Liver (tissue), 3 donors: ENCODE results near the gene APOL2.

Experiments used
- FOXA2 ChIP-seq: IDR thresholded peaks from 2 replicates; pipeline ENCODE4 v1.6.1; 2016; ENCODE audit warnings: antibody characterized with exemption
- GABPA ChIP-seq, 2 donors: IDR thresholded peaks in 1 of 2; conservative IDR thresholded peaks in 1 of 2; 2 replicates each; pipeline ENCODE4 v1.6.1; 2016; ENCODE audit warnings: antibody characterized with exemption in 2 of 2, mild to moderate bottlenecking in 1 of 2, moderate library complexity in 1 of 2
- RAD21 ChIP-seq, 2 donors: IDR thresholded peaks; 2 replicates each; pipeline ENCODE4 v1.6.1; 2016; ENCODE audit warnings: antibody characterized with exemption in 2 of 2, mild to moderate bottlenecking in 2 of 2
- SP1 ChIP-seq: IDR thresholded peaks from 2 replicates; pipeline ENCODE4 v1.6.1; 2018; ENCODE audit warnings: antibody characterized with exemption, mild to moderate bottlenecking
- TAF1 ChIP-seq: conservative IDR thresholded peaks from 2 replicates; pipeline ENCODE4 v1.6.1; 2016; ENCODE audit warnings: antibody characterized with exemption, mild to moderate bottlenecking
- TF ChIP-seq, protein P1 (sequence below): fragments of 150-350 bp; IDR thresholded peaks from 2 replicates; pipeline ENCODE4 v1.5.1; 2017; ENCODE audit warnings: improper control_type of control experiment, low read depth, low read length; ENCODE audit not compliant: missing input control
- TF ChIP-seq, protein P2 (sequence below): IDR thresholded peaks from 2 replicates; pipeline ENCODE4 v1.6.1; 2016; ENCODE audit warnings: antibody characterized with exemption
- TF ChIP-seq, protein P3 (sequence below): IDR thresholded peaks from 2 replicates; pipeline ENCODE4 v1.6.1; 2016; ENCODE audit warnings: antibody characterized with exemption, mild to moderate bottlenecking
- TF ChIP-seq, protein P4 (sequence below): IDR thresholded peaks from 2 replicates; pipeline ENCODE4 v1.6.1; 2016; ENCODE audit warnings: antibody characterized with exemption
- TF ChIP-seq, protein P5 (sequence below): IDR thresholded peaks from 2 replicates; pipeline ENCODE4 v1.6.1; 2016; ENCODE audit warnings: antibody characterized with exemption
- donor health status: healthy.
- donor health status: healthy.

DNA sequence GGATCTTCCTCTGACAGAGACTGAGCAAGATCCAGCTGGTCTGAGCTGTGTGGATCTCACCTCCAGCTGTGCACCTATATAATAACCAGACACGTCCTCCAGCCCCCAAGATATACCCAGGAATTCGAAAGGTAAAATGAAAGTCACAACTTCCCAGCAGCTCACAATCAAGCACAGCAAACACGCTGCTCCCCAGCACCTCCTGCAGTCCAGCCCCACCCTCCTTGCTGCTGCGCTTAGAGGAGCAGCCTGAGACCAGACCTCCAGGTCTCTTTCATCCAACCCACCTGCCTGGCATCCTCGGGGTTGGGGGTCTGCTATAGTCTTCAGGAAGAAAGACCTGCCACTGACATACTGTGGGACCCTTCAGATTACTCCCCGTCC lies 34.7 kb downstream of the APOL2 start:
- TF ChIP-seq, protein P1, sequence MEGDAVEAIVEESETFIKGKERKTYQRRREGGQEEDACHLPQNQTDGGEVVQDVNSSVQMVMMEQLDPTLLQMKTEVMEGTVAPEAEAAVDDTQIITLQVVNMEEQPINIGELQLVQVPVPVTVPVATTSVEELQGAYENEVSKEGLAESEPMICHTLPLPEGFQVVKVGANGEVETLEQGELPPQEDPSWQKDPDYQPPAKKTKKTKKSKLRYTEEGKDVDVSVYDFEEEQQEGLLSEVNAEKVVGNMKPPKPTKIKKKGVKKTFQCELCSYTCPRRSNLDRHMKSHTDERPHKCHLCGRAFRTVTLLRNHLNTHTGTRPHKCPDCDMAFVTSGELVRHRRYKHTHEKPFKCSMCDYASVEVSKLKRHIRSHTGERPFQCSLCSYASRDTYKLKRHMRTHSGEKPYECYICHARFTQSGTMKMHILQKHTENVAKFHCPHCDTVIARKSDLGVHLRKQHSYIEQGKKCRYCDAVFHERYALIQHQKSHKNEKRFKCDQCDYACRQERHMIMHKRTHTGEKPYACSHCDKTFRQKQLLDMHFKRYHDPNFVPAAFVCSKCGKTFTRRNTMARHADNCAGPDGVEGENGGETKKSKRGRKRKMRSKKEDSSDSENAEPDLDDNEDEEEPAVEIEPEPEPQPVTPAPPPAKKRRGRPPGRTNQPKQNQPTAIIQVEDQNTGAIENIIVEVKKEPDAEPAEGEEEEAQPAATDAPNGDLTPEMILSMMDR: no peak
- TF ChIP-seq SP1 (no peak), GABPA (IDR thresholded peaks at IDR 0.05 in 1 of 2, conservative IDR thresholded peaks at IDR 0.05 in 1 of 2) (no peak), TAF1 (no peak), RAD21 (IDR thresholded peaks at IDR 0.05) (no peak), FOXA2 (no peak)
- TF ChIP-seq, protein P2, sequence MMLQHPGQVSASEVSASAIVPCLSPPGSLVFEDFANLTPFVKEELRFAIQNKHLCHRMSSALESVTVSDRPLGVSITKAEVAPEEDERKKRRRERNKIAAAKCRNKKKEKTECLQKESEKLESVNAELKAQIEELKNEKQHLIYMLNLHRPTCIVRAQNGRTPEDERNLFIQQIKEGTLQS: no peak
- TF ChIP-seq, protein P3, sequence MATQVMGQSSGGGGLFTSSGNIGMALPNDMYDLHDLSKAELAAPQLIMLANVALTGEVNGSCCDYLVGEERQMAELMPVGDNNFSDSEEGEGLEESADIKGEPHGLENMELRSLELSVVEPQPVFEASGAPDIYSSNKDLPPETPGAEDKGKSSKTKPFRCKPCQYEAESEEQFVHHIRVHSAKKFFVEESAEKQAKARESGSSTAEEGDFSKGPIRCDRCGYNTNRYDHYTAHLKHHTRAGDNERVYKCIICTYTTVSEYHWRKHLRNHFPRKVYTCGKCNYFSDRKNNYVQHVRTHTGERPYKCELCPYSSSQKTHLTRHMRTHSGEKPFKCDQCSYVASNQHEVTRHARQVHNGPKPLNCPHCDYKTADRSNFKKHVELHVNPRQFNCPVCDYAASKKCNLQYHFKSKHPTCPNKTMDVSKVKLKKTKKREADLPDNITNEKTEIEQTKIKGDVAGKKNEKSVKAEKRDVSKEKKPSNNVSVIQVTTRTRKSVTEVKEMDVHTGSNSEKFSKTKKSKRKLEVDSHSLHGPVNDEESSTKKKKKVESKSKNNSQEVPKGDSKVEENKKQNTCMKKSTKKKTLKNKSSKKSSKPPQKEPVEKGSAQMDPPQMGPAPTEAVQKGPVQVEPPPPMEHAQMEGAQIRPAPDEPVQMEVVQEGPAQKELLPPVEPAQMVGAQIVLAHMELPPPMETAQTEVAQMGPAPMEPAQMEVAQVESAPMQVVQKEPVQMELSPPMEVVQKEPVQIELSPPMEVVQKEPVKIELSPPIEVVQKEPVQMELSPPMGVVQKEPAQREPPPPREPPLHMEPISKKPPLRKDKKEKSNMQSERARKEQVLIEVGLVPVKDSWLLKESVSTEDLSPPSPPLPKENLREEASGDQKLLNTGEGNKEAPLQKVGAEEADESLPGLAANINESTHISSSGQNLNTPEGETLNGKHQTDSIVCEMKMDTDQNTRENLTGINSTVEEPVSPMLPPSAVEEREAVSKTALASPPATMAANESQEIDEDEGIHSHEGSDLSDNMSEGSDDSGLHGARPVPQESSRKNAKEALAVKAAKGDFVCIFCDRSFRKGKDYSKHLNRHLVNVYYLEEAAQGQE: no peak
- TF ChIP-seq, protein P4, sequence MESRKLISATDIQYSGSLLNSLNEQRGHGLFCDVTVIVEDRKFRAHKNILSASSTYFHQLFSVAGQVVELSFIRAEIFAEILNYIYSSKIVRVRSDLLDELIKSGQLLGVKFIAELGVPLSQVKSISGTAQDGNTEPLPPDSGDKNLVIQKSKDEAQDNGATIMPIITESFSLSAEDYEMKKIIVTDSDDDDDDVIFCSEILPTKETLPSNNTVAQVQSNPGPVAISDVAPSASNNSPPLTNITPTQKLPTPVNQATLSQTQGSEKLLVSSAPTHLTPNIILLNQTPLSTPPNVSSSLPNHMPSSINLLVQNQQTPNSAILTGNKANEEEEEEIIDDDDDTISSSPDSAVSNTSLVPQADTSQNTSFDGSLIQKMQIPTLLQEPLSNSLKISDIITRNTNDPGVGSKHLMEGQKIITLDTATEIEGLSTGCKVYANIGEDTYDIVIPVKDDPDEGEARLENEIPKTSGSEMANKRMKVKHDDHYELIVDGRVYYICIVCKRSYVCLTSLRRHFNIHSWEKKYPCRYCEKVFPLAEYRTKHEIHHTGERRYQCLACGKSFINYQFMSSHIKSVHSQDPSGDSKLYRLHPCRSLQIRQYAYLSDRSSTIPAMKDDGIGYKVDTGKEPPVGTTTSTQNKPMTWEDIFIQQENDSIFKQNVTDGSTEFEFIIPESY: no peak
- TF ChIP-seq, protein P5, sequence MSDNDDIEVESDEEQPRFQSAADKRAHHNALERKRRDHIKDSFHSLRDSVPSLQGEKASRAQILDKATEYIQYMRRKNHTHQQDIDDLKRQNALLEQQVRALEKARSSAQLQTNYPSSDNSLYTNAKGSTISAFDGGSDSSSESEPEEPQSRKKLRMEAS: no peak
